HepG2 (cell line): ENCODE results near the gene TAF1A. TPM values are rescaled to one million over a fixed set of nuclear protein-coding genes. Genes with fewer than 3 reads are reported as not detected.

Experiments
- ATAC-seq: fragments of 200-7000 bp; cut with Tn5 transposase; 3 replicates; pipeline ENCODE4 v1.9.1; 2020; ENCODE audit warnings: mild to moderate bottlenecking, moderate library complexity
- BruUV-seq: library from RNA; stranded (reverse); fragments of 400-500 nt; replicated peaks from 2 replicates; lab custom pipeline; 2021; lab: Mats Ljungman, UMichigan
- CTCF ChIA-PET: fragments of 300-600 bp; formaldehyde crosslinking; extraction: SDS; loops from one replicate; lab custom pipeline; 2021; ENCODE audit warnings: low total read pairs, inconsistent platforms, low intra/inter-chr PET ratio; lab: Yijun Ruan, JAX
- POLR2A ChIA-PET: fragments of 350-600 bp; sonication (Branson Sonifier 250); formaldehyde crosslinking; loops from one replicate; lab custom pipeline; 2020; ENCODE audit warnings: antibody characterized with exemption, inconsistent platforms; lab: Yijun Ruan, JAX
- DNase-seq: peaks from one replicate; pipeline ENCODE4 v3.0.0-alpha.2; 2015; ENCODE audit warnings: low spot score
- FAIRE-seq: peaks from 3 replicates; lab custom pipeline; 2011; peaks lifted over from hg19 to GRCh38; lab: Jason Lieb, UNC
- H2AFZ ChIP-seq: one replicate; pipeline ENCODE4 v1.6.1; 2011; ENCODE audit warnings: low read length, inconsistent platforms
- H3K27ac ChIP-seq: fragments of 300-600 bp; 3 replicates; pipeline ENCODE4 v1.8.0; 2011; ENCODE audit warnings: mixed run types, mild to moderate bottlenecking, mixed read lengths, low read length, inconsistent platforms; ENCODE audit not compliant: insufficient read depth; ENCODE audit errors: extremely low read length
- H3K27me3 ChIP-seq, 2 experiments: fragments of 200-600 bp in 1 of 2; 2 replicates in 1 of 2; 3 replicates in 1 of 2; pipeline versions ENCODE4 v1.6.0 to v1.8.0; 2011; ENCODE audit warnings: low read length in 2 of 2, mild to moderate bottlenecking in 2 of 2, moderate library complexity in 2 of 2, inconsistent platforms in 1 of 2; ENCODE audit not compliant: insufficient read depth in 2 of 2, control insufficient read depth in 1 of 2
- H3K36me3 ChIP-seq, 2 experiments: fragments of 200-600 bp in 1 of 2; replicated peaks in 1 of 2; 2 replicates in 1 of 2; 3 replicates in 1 of 2; pipeline versions ENCODE4 v1.5.1 to v1.8.0; 2011; ENCODE audit warnings: low read length in 2 of 2, inconsistent platforms in 1 of 2; ENCODE audit not compliant: insufficient read depth in 2 of 2, control insufficient read depth in 1 of 2
- H3K4me1 ChIP-seq: 2 replicates; pipeline ENCODE4 v1.5.1; 2012; ENCODE audit warnings: low read length, inconsistent platforms; ENCODE audit not compliant: insufficient read depth
- H3K4me2 ChIP-seq: 2 replicates; pipeline ENCODE4 v1.6.0; 2011; ENCODE audit warnings: low read depth, low read length, inconsistent platforms
- H3K4me3 ChIP-seq, 3 experiments: fragments of 200-600 bp in 1 of 3; sonication (generic), shearing (Covaris generic) in 1 of 3; replicated peaks in 1 of 3; 2 replicates each; pipeline ENCODE4 v1.5.1; 2011 to 2016; ENCODE audit warnings: low read length in 3 of 3, inconsistent platforms in 2 of 3, low read depth in 2 of 3, mild to moderate bottlenecking in 2 of 3, control low read depth in 1 of 3, mixed read lengths in 1 of 3; ENCODE audit not compliant: insufficient read depth in 1 of 3
- H3K79me2 ChIP-seq: one replicate; pipeline ENCODE4 v1.6.1; 2011; ENCODE audit warnings: low read length, inconsistent platforms; ENCODE audit not compliant: insufficient read depth
- H3K9ac ChIP-seq: 2 replicates; pipeline ENCODE4 v1.6.0; 2011; ENCODE audit warnings: mild to moderate bottlenecking, low read depth, low read length, inconsistent platforms; ENCODE audit not compliant: insufficient read depth
- H3K9me3 ChIP-seq: 2 replicates; pipeline ENCODE4 v1.5.1; 2012; ENCODE audit warnings: mild to moderate bottlenecking, low read length
- H4K20me1 ChIP-seq: 2 replicates; pipeline ENCODE4 v1.6.0; 2011; ENCODE audit warnings: inconsistent platforms, mild to moderate bottlenecking, low read length, moderate library complexity; ENCODE audit not compliant: insufficient read depth
- ATF7 ChIP-seq, 2 experiments: fragments of 450-650 bp in 1 of 2; sonication (generic) in 1 of 2; formaldehyde crosslinking in 1 of 2; IDR thresholded peaks; 2 replicates each; pipeline versions ENCODE4 v1.4.0 to v1.6.1; 2016 to 2020; ENCODE audit warnings: antibody characterized with exemption in 1 of 2, mild to moderate bottlenecking in 1 of 2, missing genetic modification reagents in 1 of 2
- POGZ ChIP-seq: sonication (generic); formaldehyde crosslinking; IDR thresholded peaks from 2 replicates; pipeline ENCODE4 v1.4.0; 2020; ENCODE audit warnings: mild to moderate bottlenecking, missing genetic modification reagents
- ZNF570 ChIP-seq: sonication (generic); formaldehyde crosslinking; IDR thresholded peaks from 2 replicates; pipeline ENCODE4 v1.4.0; 2020; ENCODE audit warnings: mild to moderate bottlenecking, missing genetic modification reagents, borderline replicate concordance
- WGBS: methylation state at CpG from one replicate; pipeline ENCODE4 v1.1.6; 2017; ENCODE audit warnings: low lambda C conversion rate; 5-methylcytosine and 5-hydroxymethylcytosine counted together
- in situ Hi-C: cut with HindIII; loops from 2 replicates; pipeline ENCODE4 v1.10.0; 2017; ENCODE audit warnings: low pct_unique_long_range_greater_than_20kb; ENCODE audit not compliant: extremely low pct_ligation_motif_present
- intact Hi-C: fragments of 100-400 bp; cut with micrococcal nuclease; formaldehyde crosslinking; loops from one replicate; pipeline ENCODE4 v1.10.0; 2022; ENCODE audit not compliant: unreplicated experiment
- polyA plus RNA-seq, 8 experiments: library from polyadenylated mRNA; depleted of rRNA in 3 of 8; stranded (reverse) in 7 of 8; unstranded in 1 of 8; fragments of >200 nt; fragmentation: Illumina TruSeq in 4 of 8; extraction: Trizol in 4 of 8; gene quantifications; 2 replicates each; pipeline versions ENCODE4 v1.2.1 to v1.2.3, GENCODE V29; 2011 to 2016; ENCODE audit warnings: low read depth in 4 of 8, missing spikeins in 1 of 8, mixed read lengths in 1 of 8; ENCODE audit not compliant: insufficient read depth in 1 of 8
- total RNA-seq, 5 experiments: library from RNA; depleted of rRNA; stranded (reverse); fragments of >200 nt; fragmentation: Illumina TruSeq; extraction: Trizol; gene quantifications; 2 replicates each; pipeline ENCODE4 v1.2.3, GENCODE V29; 2016; ENCODE audit warnings: low read depth in 1 of 5
- TF ChIP-seq, protein P1 (sequence below): IDR thresholded peaks from 2 replicates; pipeline ENCODE4 v1.6.1; 2016
- TF ChIP-seq, protein P2 (sequence below): sonication (generic); formaldehyde crosslinking; IDR thresholded peaks from 2 replicates; pipeline ENCODE4 v1.5.0; 2020; ENCODE audit warnings: mild to moderate bottlenecking, missing genetic modification reagents
- TF ChIP-seq, protein P3 (sequence below): IDR thresholded peaks from 2 replicates; pipeline ENCODE4 v1.6.1; 2016; ENCODE audit warnings: low read depth, missing genetic modification reagents, missing compliant biosample characterization

TAF1A gene
- total and polyA plus RNA-seq, 2 of the 13 experiments (the other 11 are each of a cell fraction or from before 2014, with no cell fraction given) = 3.3 to 10.7 TPM

DNA sequence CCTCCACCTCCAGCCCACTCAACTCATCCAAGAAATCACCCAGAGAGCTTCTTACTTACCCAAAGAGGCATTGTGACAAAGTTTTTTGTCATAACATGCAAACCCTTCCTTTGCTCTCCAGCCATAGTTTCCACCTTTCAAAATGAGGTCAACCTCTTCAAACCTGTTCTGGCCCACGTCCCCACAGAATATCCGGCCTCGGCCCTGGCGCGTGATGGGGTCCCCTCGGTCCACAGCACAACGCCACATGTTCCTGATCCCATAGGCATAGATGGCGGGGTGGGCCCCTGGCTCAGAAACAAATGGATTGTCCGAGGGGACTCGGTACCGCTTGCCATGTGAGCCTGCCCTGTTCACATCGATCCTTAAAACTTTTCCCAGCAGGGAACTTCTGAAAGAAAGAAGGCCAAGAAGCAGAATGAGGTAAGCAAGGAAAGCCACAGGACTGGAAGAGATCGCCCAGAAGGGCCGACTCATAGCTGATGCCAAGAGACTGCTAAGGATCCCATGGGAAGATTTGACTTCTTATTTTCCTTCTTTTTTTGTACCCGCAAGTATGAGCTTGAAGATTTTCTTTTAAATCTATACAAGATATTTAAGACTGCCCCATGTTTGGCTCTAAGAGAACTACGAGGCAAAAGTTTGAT lies 49.7 kb downstream of the TAF1A start (continued):
- TF ChIP-seq, protein P1, sequence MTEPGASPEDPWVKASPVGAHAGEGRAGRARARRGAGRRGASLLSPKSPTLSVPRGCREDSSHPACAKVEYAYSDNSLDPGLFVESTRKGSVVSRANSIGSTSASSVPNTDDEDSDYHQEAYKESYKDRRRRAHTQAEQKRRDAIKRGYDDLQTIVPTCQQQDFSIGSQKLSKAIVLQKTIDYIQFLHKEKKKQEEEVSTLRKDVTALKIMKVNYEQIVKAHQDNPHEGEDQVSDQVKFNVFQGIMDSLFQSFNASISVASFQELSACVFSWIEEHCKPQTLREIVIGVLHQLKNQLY (CRISPR knock-in tag) = no peak

DNA sequence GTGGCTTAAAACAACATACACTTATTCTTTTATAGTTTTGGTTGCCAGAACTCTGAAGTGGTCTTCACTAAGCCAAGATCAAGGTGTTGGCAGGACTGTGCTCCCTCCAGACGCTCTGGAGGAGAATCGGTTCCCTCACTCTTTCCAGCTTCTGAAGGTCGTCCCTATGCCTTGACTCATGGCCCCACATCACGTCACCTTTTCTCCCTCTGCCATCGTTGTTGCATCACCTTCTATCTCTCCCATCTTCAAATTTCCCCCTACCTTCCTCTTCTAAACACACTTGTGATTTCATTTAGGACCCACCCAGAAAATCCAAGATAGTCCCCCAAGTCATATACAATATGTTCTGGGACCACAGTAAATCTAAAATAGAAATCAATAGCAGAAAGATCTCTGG lies 54.3 kb downstream of the TAF1A start:
- Histone ChIP-seq H3K36me3 (no peaks in the 10 kb centered on the region), H3K27me3 (no peaks in the 10 kb centered on the region), H4K20me1 (no peaks in the 10 kb centered on the region), H3K9me3 (no peaks in the 10 kb centered on the region), H3K79me2 (no peaks in the 10 kb centered on the region), H3K4me2 (no peak overlapping the region), H3K4me3 (no peak overlapping the region), H3K4me1 (no peaks in the 10 kb centered on the region), H2AFZ (no peak overlapping the region), H3K9ac (no peak overlapping the region), H3K27ac (no peak overlapping the region)
- BruUV-seq = no TSS peak
- WGBS = 18% methylated on average over 5 of the region's 5 CpGs
- no peak for ATAC-seq
- in situ Hi-C loops = no loop called here
- intact Hi-C loops = no loop called here
- TF ChIP-seq, protein P2, sequence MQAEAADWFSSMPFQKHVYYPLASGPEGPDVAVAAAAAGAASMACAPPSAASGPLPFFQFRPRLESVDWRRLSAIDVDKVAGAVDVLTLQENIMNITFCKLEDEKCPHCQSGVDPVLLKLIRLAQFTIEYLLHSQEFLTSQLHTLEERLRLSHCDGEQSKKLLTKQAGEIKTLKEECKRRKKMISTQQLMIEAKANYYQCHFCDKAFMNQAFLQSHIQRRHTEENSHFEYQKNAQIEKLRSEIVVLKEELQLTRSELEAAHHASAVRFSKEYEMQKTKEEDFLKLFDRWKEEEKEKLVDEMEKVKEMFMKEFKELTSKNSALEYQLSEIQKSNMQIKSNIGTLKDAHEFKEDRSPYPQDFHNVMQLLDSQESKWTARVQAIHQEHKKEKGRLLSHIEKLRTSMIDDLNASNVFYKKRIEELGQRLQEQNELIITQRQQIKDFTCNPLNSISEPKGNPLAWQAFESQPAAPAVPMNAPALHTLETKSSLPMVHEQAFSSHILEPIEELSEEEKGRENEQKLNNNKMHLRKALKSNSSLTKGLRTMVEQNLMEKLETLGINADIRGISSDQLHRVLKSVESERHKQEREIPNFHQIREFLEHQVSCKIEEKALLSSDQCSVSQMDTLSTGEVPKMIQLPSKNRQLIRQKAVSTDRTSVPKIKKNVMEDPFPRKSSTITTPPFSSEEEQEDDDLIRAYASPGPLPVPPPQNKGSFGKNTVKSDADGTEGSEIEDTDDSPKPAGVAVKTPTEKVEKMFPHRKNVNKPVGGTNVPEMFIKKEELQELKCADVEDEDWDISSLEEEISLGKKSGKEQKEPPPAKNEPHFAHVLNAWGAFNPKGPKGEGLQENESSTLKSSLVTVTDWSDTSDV (CRISPR knock-in tag) = no peak
- TF ChIP-seq ATF7 (IDR thresholded peaks at IDR 0.05) = peak; percentile 29; the same call in 1 of the 2 replicates
- TF ChIP-seq ATF7 (CRISPR knock-in tag; IDR thresholded peaks at IDR 0.05) = no peak
- TF ChIP-seq POGZ (CRISPR knock-in tag) = no peak
- TF ChIP-seq, protein P3, sequence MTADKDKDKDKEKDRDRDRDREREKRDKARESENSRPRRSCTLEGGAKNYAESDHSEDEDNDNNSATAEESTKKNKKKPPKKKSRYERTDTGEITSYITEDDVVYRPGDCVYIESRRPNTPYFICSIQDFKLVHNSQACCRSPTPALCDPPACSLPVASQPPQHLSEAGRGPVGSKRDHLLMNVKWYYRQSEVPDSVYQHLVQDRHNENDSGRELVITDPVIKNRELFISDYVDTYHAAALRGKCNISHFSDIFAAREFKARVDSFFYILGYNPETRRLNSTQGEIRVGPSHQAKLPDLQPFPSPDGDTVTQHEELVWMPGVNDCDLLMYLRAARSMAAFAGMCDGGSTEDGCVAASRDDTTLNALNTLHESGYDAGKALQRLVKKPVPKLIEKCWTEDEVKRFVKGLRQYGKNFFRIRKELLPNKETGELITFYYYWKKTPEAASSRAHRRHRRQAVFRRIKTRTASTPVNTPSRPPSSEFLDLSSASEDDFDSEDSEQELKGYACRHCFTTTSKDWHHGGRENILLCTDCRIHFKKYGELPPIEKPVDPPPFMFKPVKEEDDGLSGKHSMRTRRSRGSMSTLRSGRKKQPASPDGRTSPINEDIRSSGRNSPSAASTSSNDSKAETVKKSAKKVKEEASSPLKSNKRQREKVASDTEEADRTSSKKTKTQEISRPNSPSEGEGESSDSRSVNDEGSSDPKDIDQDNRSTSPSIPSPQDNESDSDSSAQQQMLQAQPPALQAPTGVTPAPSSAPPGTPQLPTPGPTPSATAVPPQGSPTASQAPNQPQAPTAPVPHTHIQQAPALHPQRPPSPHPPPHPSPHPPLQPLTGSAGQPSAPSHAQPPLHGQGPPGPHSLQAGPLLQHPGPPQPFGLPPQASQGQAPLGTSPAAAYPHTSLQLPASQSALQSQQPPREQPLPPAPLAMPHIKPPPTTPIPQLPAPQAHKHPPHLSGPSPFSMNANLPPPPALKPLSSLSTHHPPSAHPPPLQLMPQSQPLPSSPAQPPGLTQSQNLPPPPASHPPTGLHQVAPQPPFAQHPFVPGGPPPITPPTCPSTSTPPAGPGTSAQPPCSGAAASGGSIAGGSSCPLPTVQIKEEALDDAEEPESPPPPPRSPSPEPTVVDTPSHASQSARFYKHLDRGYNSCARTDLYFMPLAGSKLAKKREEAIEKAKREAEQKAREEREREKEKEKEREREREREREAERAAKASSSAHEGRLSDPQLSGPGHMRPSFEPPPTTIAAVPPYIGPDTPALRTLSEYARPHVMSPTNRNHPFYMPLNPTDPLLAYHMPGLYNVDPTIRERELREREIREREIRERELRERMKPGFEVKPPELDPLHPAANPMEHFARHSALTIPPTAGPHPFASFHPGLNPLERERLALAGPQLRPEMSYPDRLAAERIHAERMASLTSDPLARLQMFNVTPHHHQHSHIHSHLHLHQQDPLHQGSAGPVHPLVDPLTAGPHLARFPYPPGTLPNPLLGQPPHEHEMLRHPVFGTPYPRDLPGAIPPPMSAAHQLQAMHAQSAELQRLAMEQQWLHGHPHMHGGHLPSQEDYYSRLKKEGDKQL (CRISPR knock-in tag) = no peak
- TF ChIP-seq ZNF570 (CRISPR knock-in tag) = no peak
- DNase-seq = no peak
- POLR2A ChIA-PET = no interaction called here
- no peak for FAIRE-seq
- CTCF ChIA-PET = no interaction called here
